Kidney tubule cell (primary cell): ENCODE results near the gene BGN.
A peak's percentile ranks its signal among the peaks of the same experiment; 100 is the strongest.

Source experiments
- DNase-seq: peaks from one replicate; pipeline ENCODE4 v3.0.0-alpha.2; 2018; ENCODE audit warnings: low spot score

The BGN gene

GRCh38 chrX:153460826-153461225 is 34.0 kb upstream of the BGN start:
- DNase-seq: peak; percentile 39

- DNase-seq: peak; percentile 12
Measured at GRCh38 chrX:153462291-153462690, 32.5 kb upstream of the BGN start.

DNA sequence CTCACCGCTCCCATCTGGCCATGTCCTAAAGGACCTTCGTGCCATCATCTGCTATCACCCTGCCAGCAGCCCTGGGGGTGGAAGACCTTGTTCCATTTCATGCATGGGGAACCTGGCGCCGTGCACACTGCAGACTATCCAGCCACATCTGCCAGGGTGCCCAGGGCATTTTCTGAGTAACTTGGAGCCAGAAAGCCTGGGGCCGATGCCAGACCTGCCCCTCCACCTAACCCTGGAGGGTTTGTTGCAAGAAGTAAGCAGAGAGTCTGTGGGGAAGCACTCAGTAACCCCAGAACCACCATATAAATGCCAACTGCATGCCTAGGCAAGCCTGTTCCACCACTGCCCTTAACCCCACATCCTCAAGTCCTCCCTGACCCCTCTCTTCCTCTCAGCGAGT is 31.7 kb upstream of the BGN start:
- DNase-seq: peak; percentile 18

GRCh38 chrX:153463556-153463955 is 31.2 kb upstream of the BGN start:
- no peak for DNase-seq

DNA sequence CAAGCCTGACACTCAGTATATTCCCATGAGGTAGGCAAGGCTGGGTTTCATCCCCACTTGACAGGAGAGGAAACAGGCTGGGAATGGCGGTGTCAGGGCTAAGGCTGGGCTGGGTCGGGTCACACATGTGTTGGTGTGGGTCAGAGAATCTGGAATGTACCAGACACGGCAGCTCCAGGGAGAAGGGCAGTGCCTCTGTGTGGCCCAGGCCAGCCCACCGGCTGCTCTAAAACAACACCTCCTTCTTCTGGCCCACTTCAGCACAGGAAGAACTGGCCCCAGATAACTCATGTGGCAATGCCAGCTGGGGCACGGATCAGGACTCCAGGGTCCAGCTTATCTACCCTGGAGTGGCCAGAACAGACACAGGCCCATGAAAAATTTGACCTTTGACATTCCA is 30.7 kb upstream of the BGN start:
- DNase-seq: no peak

DNA sequence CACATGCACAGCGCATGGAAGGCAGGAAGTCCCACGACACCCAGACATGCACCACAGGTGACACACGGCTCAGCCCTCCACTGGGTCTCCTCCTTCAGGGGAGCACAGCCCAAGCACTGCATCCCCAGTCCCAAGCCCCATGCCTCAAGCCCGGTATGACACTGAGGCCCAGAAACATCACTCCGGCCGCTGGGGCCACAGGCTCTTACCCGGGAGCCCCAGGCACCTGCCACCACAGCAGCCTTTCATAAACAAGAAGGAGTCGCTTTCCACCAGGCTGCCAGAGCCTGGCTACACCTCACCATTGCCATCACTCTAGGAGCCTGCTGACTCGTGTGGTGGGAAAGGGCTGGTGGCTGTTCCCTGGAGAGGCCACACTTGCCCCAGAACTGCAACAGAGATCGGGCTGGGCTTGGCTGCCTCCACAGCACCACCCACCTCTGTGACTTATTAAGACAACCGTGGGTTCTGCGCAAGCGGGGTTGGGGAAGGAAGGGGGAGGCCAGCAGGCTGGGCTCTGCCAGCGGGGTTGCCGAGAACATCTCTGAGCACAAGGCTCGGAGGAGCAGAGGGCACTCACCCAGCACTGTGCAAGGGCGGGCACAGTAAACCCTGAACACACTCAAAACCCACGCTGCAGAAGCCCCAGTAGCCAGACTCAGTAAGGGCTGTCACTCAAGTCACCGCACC is 28.9 kb upstream of the BGN start:
- no peak for DNase-seq

DNA sequence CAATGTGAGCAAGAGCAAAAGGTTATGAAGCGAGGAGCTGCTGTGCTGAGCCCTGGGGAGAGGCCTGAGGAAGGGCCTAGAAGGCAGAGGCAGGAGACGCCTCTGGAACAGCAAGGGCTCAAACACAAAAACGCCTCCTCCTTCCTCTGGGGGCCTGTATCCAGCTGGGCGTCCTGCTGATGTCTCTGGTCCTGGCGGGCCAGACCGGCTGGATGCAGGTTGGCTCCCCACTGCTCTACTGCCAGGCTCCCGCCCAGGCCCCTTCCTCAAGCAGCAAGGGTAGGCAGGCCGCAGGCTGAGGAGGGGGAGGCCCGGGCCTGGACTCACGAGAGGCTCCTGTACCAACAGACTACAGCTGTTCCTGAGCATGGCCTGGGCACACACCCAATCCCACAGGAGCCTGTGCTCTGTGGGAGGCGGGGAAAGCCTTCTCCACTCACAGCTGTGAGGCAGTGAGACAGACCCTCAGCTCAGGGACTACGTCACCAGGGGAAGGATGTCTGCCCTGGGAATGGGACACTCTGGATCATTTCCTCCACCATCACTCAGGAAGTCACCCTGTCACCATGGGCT is 26.7 kb upstream of the BGN start:
- DNase-seq: no peak

DNA sequence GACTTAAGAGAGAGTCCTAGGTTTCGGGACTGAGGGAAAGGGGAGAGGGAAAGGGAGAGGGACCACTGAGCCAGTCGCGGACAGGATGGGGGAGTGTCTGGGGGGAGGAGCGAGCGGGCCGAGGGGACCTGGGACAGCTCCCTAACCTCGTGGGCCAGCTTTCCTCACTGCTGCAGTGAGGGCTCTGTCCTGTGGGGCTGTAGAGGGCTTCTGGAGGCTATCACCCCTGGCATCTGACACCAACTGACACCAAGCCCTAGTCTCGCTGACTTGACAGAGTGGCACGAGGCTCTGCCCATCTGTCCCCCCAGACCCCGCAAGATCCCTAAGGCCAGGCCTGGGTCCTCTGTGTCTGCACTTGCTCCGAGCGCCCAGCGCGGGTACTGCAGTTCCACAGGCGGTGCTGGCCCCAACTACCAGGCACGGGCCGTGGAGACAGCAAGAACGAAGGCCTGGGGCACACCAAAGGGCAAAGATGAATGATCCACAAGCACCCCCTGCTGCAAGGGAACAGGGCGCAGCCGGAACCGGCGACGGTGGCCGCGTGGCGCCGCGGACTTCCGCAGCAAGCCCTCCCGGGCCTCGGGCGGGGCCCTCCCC is 24.9 kb upstream of the BGN start:
- peak; percentile 33 for DNase-seq

GRCh38 chrX:153470411-153471363 is 24.1 kb upstream of the BGN start, which contains the start of gene HAUS7:
Gene HAUS7, minus strand, starts transcription at chrX:153470576. Its CDS starts 19 bp downstream, at chrX:153470557.
- peak; percentile 86 for DNase-seq

DNA sequence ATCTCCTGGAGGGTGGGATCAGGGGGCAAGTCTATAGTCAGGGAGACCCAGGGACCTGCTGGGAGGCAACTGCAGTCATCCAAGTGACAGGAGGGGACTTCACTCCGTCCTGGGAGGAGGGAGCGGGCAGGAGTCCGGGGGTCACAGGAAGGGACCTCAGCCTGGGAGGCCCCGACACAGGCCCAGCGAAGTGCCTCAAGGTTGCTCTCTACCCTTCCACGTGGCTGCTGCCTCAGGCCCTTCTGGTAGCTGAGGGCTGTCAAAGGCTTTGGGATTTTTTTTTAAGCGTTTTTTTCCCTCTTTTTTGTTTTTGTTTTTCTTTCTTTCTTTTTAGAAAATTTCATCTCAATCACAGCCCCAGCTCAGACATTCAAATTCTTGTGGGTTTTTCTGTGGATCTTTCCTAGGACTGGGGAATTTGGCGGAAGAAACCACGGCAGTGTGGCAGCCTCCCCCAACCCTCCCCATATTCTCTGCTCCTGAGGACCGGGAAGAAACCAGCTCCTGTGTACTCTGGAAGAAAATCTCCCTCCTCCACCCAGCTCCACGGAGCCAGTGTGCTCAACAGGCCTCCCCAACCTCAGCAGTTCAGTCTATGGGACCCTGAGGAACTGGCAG is 23.0 kb upstream of the BGN start:
- DNase-seq: no peak

DNA sequence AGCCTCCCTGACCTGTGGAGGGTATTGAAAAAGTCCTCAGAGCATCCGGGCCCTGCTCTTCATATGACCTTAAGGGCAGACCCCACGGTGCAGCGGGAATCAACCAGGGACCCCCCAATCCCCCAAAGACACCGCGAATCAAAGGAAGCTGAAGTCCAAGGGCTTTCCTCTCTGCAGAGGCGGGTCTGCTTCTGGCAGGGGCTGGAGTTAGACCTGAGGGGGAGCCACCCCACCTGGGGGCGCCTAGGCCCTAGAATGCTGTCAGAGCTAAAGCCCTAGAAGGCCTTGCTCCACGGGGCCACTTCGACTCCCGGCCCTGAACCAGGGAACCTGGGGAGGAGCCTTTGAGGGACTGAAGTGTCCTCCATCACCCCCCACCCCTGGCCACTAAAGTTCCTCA is 21.7 kb upstream of the BGN start:
- no peak for DNase-seq

GRCh38 chrX:153474266-153474665 is 20.5 kb upstream of the BGN start:
- DNase-seq: no peak

GRCh38 chrX:153474718-153475117 is 20.1 kb upstream of the BGN start:
- DNase-seq: peak; percentile 31

GRCh38 chrX:153475271-153475670 is 19.5 kb upstream of the BGN start:
- no peak for DNase-seq

DNA sequence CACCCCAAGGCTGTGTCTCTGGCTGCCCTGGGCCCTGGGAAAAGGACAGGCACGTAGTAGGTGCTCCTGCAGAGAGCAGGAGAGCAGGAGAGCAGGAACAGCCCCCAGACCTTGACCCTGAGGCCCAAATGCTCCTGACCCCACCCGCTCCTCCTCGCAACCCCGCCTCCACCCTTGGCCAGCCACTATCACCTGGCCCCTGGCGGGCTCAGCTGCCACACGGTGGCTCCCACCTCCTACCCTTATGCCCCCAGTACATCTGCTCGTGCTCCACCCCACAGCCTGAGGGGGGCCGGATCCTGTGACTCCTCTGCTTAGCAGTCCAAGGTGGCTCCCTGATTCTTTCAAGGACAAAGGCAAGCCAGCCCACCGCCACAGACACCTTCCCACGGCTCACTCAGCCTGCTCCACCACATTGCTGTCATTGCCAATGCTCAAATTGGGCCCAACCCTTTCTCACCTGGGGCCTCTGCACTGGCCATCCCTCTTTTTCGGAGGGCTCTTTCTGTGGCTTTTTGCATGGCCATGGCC is 19.0 kb upstream of the BGN start:
- DNase-seq: no peak

DNA sequence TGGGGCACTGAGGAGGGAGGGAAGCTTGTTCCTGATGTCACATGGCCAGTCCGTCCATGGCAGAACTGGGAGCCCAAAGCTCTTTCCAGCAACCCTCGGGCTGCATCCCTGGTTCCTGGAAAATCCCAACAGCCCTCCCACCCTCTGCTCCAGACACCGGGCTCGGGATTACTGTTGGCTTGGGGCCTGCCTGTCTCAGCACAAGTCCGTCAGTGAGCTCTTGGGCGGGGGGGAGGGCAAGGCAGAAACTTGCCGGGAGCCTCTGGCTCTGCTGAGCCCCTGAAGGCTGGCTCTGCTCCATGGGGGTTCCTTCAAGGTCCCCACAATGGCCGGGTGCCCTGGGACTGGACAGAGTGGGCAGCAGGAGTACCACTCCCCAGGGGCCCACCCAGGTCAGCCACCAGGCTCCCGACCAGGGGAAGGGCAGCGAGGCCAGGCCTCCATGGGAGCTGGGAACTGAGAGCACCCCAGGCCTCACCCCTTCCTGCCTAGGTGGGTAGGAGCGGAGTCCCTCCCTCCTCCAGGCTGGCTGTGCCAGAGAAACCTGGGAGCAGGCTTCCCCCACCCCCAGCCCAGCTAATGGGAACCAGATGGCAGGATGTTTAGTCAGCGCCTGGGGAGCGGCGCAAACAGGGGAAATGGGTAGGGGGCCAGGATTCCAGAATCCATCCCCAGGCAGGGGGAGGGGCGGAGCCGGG is 18.0 kb upstream of the BGN start:
- DNase-seq: no peak

DNA sequence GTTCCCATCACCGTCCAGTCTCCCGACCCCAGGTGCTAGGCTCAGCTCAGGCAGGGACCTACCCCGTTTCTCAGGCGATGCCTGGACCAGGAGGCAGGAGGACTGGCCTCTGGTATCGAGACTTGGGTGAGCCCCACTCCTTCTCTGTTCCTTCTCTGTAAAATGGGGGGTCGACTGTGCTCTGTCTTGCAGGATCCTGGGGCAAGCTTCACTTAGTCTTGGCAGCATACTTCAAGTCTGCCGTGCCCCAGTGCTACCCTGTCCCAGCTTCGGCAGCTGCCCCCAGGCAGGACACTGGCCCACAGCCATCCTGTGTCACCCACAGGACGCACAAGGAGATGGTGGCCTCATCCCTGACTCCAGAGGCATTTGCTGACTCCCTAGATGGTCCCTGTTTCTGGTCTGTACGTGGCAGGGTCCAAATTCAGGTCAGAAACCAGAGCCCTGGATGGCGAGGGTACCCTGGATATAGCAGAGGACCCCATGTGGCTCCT is 17.4 kb upstream of the BGN start:
- no peak for DNase-seq

DNA sequence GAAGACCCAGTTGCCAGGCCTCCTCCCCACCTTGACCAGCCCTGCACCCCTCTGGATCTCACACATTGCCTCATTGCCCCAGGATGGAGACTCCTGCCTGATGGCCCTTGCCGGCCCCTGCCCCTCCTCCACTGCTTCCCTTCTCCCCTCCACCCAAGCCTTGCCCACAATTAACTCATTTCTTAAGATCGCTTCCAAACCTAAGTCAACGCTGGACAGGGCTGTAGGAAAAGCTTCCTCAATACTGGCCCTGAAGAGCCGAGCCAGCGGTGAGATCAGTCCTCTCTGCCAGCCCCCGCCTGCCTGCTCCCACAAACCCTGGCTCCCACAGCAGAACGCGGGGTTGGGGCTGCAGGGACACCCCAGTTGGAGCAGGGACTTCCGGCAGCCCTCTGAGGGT is 16.9 kb upstream of the BGN start:
- no peak for DNase-seq

GRCh38 chrX:153478746-153479145 is 16.0 kb upstream of the BGN start:
- DNase-seq: no peak

DNA sequence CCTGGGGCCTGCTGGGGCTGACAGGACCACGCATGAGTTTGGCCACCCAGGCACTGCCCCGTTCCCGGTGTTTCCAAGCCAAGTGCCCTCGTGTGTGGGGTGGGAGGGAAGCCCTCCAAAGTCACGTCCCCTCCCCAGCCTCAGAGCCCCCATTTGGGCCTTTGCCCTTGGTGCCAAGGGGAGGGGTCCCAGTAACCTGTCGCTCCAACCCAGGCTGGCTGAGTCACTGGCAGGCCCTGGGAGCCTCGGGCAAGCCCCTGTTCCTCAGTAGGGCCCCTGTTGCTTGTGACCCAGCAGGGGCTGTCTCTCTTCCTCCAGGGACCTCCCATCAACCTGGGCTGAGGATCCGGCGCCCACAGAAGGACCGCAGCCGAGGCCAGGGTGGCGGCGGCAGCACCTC is 13.7 kb upstream of the BGN start:
- no peak for DNase-seq
